Stimulated activated CD8-positive, alpha-beta memory T cell treated with anti-CD3 and anti-CD28 coated beads, Interleukin-4, amount 100 ng/mL, for 24 hours (primary cell): ENCODE measurements around the gene ACER2.

Experiments
- DNase-seq: peaks from one replicate; pipeline ENCODE4 v3.0.0-alpha.2; 2020; ENCODE audit warnings: low read depth

Gene ACER2

DNA sequence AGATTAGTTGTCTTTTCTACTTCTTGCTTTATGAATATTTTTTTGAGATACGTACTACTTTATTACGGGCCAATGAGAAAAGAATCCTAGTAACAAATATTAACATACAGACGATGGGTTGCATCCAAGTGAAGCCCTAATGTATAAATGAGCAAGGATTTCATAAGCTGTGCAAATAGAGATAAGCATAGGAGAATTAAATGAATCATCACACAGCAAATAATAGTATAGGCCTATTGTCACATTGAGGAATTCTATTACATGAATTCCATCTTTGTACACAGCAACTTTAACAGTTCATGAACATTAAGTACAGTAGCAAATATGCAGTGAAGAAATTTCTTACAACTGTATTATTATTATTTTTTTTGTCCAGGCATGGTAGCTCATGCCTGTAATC lies 78.0 kb downstream of the ACER2 start:
- no peak for DNase-seq

DNA sequence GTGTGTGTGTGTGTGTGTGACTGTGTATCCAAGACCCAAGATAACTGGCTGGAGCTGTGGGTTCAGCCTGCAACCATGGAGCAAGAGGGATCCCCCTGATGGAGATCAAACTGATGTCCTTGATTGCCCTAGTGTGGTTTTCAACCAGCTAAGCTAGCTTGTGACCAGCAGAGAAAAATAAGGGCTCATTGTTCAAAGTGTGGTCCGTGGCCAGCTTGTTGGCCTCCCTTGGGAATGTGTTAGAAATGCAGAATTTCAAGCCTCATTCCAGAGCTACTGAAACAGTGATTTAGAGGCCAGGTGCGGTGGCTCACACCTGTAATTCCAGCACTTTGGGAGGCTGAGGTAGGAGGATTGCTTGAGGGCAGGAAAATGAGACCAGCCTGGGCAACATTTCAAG lies 79.9 kb downstream of the ACER2 start:
- no peak for DNase-seq

DNA sequence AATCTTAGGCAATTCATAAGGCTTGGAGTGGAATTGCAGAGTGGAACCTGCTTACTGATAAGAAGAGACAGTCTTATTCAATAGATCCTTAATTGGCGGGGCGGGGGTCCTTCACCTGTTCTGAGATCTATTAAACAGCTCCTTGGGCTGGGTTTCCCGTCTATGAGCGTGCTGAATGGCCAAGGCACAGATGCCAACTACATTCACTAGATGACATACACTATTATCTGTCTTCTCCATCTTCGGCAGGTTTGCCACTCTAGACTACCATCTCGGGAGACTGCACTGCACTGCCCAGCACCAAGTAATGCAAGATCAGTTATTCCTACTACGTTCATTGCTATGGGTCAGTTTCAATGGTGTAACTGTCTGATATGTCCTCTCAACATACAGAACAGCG lies 81.5 kb downstream of the ACER2 start:
- no peak for DNase-seq

DNA sequence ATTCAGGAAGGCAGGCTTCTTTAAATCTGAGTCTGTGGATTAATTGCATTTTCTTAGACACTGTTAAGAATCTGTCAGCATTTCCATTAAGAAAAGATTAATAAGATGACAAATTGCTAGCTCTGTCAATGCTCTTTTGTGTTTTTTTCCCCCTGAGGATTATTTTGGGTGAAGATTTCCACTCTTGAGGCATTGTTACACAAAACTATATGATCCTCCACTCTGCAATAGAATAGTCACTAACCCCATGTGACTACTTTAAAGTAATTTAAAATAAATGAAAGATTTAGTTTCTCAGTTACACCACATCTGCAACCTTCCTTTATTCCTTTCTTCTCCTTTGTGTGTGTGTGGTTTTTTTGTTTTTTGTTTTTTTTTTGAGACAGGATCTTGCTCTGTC lies 82.0 kb downstream of the ACER2 start:
- DNase-seq, result no peak

DNA sequence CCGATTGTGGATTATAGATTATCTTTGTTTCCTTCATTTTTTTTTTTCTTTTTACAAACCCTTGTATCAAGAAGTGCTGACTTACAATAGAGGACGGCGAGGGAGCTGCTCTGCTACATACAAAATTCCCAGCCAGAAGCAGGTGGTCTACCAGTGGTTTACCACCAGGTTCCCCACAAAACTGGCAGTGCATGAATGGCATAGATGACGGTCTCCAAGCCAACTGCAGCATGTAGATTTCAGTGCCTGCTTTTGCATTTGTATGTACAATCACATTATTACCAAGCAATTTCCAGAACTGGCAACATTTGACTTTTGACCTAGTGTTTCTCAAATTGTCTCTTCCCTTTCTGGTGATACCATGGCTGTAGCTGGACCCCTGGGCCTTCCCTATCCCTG lies 84.0 kb downstream of the ACER2 start:
- no peak for DNase-seq

DNA sequence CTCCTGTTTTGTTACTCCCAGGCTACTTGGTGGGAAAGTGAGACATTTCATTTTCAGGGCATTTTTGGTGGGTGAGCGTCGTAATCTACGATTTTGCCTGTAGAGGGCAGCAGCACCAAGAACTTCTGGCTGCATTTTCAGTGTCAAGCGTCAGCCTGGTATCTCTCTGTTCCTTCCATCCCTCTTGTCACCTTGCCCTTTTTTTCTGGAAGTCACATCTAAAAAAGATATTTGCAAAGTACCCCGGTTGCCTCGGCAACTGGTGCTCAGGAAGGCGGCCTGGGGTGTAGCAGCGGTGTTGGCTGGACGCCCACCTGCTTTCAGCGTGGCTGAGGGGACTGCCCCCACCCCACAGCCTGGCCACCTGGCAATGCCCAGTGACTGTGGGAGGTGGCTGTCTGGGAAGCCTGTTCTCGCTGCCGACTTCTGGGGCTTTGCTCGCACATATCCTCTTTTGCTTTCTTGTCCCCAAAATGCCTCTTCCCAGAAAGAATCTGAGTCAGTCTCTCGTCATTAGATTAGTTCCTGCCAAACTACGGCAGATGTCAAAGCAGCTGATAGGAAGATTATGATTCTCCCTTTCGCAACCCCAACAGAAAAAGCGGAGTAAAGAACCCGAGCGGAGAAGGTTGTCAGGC lies 84.5 kb downstream of the ACER2 start:
- peak; percentile 2 for DNase-seq

DNA sequence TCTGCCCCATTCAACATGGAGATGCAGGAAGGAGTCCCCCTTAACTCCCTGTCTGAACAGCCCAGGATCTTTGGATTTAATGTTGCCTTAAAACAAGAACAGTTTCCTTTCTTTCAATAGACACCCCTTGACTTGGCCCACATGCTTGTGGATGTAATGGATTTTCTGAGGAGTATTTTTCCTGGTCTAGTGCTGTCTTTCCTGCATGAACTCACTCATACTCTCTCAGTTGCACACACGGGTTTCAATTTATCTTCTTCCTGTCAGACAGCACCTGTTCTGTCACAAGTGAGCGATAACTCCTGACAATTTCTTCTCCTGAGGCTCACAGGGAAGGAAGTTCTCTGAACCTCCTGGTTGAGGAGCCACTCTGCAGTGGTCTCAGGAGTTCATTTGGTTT lies 85.1 kb downstream of the ACER2 start:
- no peak for DNase-seq

DNA sequence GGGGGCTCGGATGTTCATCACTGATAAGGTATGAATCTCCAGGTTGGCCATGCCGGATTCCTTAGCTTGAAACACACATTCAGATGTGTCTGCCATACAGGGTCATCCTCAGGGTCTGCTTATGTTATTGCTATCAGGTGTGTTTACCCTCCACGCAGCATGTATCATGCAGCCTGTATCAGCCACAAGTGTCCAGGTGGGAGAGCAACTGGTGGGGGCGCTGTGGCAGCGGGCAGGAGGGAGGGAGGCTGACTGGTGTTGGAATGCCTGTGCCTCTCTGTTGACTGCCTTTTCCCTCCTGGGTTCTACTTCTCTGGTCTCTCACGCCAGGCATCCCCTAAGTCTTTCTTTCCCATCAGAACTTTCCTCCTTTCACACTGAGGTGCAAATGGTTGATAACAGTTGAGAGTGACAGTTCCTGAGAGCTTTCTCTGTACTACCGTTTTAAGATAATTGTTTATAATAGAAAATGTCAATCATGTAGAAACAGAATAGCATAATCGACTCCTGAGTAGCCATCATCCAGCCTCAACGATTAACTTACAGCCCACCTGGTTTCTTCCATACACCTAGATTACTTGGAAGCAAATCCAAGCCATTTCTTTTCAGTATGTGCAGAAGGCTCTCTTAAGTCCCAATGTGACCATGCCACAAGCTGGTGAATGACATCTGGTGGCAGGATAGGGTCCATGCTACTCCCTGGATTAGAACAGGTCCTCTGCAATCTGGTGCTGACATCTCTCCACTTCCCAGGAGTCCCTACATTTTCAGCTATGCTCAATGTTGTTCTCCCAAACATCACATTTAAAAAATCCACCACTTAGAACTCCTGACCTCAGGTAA lies 86.6 kb downstream of the ACER2 start:
- DNase-seq, result no peak

DNA sequence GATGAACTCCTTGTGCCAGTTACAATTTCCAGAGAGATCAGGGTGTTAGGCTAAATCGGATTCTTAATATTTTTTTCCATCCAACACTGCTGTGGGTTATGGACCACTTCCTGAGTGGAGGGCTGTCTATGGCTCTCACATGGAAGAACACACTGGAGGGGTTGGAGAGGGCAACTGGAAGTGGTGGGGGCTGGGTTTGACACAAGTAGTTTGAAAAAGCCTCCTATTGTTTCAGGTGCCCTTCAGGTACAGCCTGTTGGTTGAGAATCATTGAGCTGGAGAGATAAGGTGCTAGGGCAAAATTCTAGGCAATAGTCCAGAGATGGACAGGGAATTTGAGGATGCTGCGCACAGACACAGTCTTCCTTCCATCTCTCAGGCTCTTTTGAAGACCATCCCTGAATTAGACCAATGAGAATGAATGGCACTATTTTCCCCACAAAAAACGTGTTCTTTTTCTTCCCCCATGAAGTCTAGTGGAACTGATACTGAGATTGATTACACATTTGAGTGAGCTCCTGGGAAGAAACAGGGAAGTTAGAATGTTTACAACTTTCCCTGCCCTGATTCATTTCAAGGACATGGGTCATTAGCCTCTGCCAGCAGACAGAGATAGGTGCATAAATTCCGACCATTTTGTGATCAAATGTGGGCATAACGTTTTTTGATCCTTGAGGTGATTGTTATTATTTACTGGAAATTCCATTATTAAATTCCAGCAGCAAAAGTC lies 87.7 kb downstream of the ACER2 start:
- no peak for DNase-seq

DNA sequence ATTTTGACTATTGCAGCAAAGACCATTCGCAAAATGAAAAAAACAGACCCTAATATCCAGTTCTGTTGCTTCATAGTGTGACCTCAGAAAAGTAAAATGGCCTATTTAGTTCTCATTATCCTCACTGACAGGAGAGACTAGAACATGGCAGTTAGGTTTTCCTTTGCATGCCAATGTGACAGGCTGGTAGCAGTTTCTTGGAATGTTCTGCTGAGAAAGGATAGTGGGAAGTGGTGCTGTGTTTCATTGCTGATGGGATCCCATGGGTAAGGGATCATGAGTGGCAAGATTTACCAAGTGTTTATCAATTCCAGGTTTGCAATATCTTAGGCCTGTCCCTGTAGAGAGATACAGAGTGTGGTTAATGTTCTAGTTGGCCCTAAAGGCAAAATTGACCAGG lies 88.5 kb downstream of the ACER2 start:
- DNase-seq, result no peak

DNA sequence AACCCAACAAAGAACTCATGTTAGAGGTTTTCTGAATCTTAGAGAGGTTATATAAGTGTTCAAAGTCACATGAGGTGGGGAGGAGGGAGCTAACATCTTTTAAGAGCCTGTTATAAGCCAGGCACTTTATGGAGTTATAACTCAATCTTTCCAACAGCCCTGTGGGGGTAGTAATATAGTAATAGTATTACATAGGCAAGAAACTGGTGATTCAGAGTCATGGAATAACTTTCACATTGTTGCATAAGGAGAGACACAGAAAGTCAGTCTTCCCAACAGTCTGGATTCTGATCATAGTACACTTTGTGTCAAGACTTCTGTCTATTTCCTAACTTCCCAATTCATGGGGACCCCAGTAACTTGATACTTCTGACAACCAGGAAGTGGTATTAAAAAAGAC lies 89.2 kb downstream of the ACER2 start:
- no peak for DNase-seq
